IPS-11a (cell line): ENCODE data around the gene MRPS10.

ENCODE experiments used
- H3K4me3 ChIP-seq: one replicate; pipeline ENCODE4 v1.5.1; 2013; ENCODE audit warnings: low read depth, low read length, control low read depth

The MRPS10 gene

GRCh38 chr6:42239333-42239732 lies 21.7 kb upstream of the MRPS10 start:
- no peak overlapping the region for H3K4me3 ChIP-seq

- H3K4me3 ChIP-seq, result no peak overlapping the region
Observed at GRCh38 chr6:42237857-42238256, 20.2 kb upstream of the MRPS10 start.

- no peak overlapping the region for H3K4me3 ChIP-seq
Observed at GRCh38 chr6:42236682-42237473, 19.2 kb upstream of the MRPS10 start.

GRCh38 chr6:42236030-42236429 lies 18.4 kb upstream of the MRPS10 start:
- no peak overlapping the region for H3K4me3 ChIP-seq

- no peak overlapping the region for H3K4me3 ChIP-seq
Observed at GRCh38 chr6:42232035-42232434, 14.4 kb upstream of the MRPS10 start.

GRCh38 chr6:42230345-42231321 lies 13.0 kb upstream of the MRPS10 start:
- H3K4me3 ChIP-seq, result no peak overlapping the region

GRCh38 chr6:42229506-42230119 lies 12.0 kb upstream of the MRPS10 start:
- no peak overlapping the region for H3K4me3 ChIP-seq

GRCh38 chr6:42228305-42228704 lies 10.6 kb upstream of the MRPS10 start:
- no peak overlapping the region for H3K4me3 ChIP-seq

- no peak overlapping the region for H3K4me3 ChIP-seq
Observed at GRCh38 chr6:42227173-42227850, 9.7 kb upstream of the MRPS10 start.

GRCh38 chr6:42226645-42227143 lies 9.0 kb upstream of the MRPS10 start:
- H3K4me3 ChIP-seq, result no peak overlapping the region

- H3K4me3 ChIP-seq, result no peak overlapping the region
Observed at GRCh38 chr6:42226161-42226611, 8.5 kb upstream of the MRPS10 start.

- no peak overlapping the region for H3K4me3 ChIP-seq
Observed at GRCh38 chr6:42225419-42225818, 7.8 kb upstream of the MRPS10 start.

GRCh38 chr6:42225029-42225339 lies 7.3 kb upstream of the MRPS10 start:
- H3K4me3 ChIP-seq, result no peak overlapping the region

- H3K4me3 ChIP-seq, result no peak overlapping the region
Observed at GRCh38 chr6:42224222-42225028, 6.8 kb upstream of the MRPS10 start.

GRCh38 chr6:42222448-42222847 lies 4.8 kb upstream of the MRPS10 start:
- H3K4me3 ChIP-seq, result no peak overlapping the region

GRCh38 chr6:42221546-42221945 lies 3.9 kb upstream of the MRPS10 start:
- no peak overlapping the region for H3K4me3 ChIP-seq

- no peak overlapping the region for H3K4me3 ChIP-seq
Observed at GRCh38 chr6:42220807-42221206, 3.1 kb upstream of the MRPS10 start.

- H3K4me3 ChIP-seq, result peak overlapping the region; percentile 84
Observed at GRCh38 chr6:42217157-42217518, 523 bp downstream of the MRPS10 start.

- peak overlapping the region; percentile 84 for H3K4me3 ChIP-seq
Observed at GRCh38 chr6:42216495-42216894, 1.2 kb downstream of the MRPS10 start.

- no peak overlapping the region for H3K4me3 ChIP-seq
Observed at GRCh38 chr6:42212442-42212841, 5.2 kb downstream of the MRPS10 start.
